ENCODE data around the gene SCAF4. TPM values are rescaled to one million over a fixed set of nuclear protein-coding genes. Genes with fewer than 3 reads are reported as not detected.

The SCAF4 gene
- 1.7 and 2.1 TPM in 2 replicates for total RNA-seq

GRCh38 chr21:31731857-31732596 lies at the start of gene SCAF4:
SCAF4 (minus strand) TSS chr21:31732118; CDS start chr21:31731692, 426 bp downstream.

GRCh38 chr21:31659536-31660258 lies 72.2 kb downstream of the SCAF4 start, which contains the start of gene SOD1:
SOD1 (plus strand) TSS chr21:31659693; CDS start chr21:31659770, 77 bp downstream.

Other genes starting within 250 kb of the SCAF4 start
- gene SOD1, start 72.4 kb downstream of the SCAF4 start, total RNA-seq, result 110 and 175 TPM in 2 replicates
- under 0.01 TPM in 1 of 2 replicates, not detected in the other for gene HUNK, start 140.9 kb upstream of the SCAF4 start, total RNA-seq

All from tracheal epithelial cell (primary cell).